Kidney capillary endothelial cell (primary cell): ENCODE results near the gene DDTL.

ENCODE experiments used
- DNase-seq: peaks from one replicate; pipeline ENCODE4 v3.0.0-alpha.2; 2018; ENCODE audit warnings: low spot score

Gene DDTL

DNA sequence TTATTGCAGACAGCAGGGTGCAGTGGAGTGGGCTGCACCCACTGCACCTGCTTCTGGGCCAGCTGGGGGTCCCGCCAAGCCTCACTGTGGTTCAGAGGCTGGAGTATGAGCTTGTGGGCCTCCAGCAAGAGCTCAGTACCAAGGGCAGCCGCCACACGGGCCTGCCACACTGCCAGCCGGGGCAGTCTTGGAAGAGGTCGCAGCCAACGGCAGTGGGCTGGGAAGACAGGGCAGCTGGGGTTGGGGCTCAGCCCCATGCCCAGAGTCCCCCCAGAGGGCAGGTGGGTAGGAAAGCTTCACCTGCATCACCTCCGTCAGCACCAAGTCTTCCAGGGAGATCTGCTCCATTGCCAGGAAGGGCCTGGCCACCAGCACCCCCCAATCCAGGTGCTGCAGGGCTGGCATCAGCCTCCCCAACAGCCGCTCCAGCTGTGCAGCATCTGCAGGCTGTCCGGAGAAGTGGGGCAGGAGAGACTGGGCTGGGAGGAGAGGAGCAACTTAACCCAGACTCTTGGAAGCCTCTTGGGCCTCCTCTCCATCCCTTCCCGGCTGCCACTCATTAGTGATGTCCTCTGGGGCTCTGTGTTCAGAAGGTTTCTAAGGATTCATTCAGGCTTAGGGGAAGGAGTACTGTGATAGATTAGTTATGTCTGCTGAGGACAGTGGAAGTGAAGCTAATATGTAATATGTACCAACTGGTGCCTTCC, 39.7 kb downstream of the DDTL start:
- DNase-seq, result no peak

GRCh38 chr22:24006914-24007214, 40.2 kb downstream of the DDTL start:
- DNase-seq, result no peak

DNA sequence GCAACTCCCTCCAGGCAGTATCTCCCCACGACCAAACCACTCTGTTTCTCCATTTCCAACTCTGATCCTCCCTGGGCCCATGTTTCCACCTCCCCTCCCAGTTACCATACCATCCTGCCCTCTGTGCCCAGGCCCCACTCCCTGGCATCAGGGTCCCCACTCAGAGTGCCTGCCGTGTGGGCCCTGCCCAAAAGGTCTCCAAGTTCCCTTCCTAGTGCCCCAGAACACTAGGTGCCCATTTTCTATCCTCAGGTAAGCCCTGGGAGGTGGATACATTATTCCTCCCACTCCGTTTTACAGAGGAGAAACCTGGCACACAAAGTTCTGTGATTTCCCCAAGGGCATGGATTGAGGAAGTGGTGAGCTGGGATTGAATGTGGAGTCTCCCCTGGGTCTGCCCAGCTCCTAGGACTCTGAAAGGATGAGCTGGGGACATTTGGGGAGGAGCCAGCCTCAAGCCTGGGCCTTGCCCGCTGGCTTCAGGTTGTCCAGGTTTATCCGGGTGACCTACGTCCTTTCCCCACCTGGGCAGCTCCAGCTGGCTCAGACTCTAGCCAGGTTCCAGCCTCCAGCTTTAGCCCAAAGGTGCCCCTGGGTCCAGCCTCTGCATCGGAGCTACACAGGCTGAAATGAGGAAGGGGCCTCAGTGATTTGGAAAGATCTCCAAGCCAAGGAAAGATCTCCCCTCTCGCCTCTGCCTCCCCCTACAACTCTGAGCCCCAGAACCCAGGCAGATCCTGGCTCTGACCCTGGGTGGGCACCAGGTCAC, 40.7 kb downstream of the DDTL start:
- no peak for DNase-seq

- DNase-seq, result no peak
Measured at GRCh38 chr22:24008022-24008283, 41.3 kb downstream of the DDTL start.

GRCh38 chr22:24008381-24009226, 41.9 kb downstream of the DDTL start:
- DNase-seq, result no peak

GRCh38 chr22:24009227-24010017, 42.7 kb downstream of the DDTL start:
- DNase-seq, result no peak

DNA sequence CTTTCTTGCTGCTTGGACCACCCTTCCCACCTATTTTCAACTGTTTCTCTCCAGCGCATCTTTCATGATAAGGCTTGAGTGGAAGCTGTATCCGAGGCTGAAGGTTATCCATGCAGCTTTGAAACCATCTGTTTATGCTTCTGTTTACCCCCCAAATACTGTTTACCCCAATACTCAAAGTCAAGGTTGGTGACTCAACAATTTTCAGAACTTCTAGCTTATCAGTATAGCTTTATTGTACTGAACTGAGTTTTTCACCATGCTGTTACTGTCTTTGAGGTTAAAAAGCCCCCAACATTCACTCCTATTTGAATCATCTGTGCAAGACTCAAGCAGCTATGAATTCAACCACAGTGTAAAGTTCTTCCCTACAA, 43.3 kb downstream of the DDTL start:
- DNase-seq, result no peak

DNA sequence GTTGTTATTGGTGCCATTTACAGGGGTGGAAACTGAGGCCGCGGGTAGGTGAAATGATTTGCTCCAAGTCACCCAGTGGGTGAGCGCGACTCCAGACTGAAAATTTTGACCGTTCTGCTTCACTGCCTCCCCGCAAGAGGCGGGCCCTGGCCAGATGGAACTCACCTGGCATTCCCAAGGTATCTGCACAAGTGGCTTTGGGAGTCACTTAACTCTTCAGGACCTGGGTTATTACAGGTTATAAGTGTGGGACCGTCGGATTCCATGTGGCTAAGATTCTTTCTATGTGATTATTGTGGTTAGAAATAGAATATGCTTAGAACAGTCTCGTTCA, 45.0 kb downstream of the DDTL start:
- DNase-seq, result no peak

DNA sequence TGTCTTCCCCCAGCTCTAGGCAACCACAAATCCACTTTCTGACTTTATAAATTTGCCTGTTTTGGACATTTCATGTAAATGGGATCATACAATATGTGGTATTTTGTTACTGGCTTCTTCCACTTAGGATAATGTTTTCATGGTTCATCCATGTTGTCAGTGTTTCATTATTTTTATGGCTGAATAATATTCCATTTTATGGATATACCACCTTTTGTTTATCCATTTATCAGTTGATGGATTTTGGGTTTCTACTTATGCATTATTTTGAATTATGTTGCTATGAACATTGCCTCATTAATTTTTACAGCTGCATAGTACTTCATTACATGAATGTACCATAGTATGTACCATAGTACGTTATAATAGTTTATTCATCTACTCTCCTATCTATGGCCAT, 49.5 kb downstream of the DDTL start:
- no peak for DNase-seq

GRCh38 chr22:24021304-24021703, 54.6 kb downstream of the DDTL start:
- no peak for DNase-seq
